Ishikawa (cell line): ENCODE measurements around the gene SLC25A42.

Experiments
- CEBPB ChIP-seq: IDR thresholded peaks from 2 replicates; pipeline ENCODE4 v1.6.1; 2012
- NFIC ChIP-seq: IDR thresholded peaks from 2 replicates; pipeline ENCODE4 v1.6.1; 2012
- RAD21 ChIP-seq: IDR thresholded peaks from 2 replicates; pipeline ENCODE4 v1.6.1; 2012; ENCODE audit warnings: low read depth
- TAF1 ChIP-seq: IDR thresholded peaks from 2 replicates; pipeline ENCODE4 v1.6.1; 2012; ENCODE audit warnings: low read depth, mild to moderate bottlenecking
- YY1 ChIP-seq: IDR thresholded peaks from 2 replicates; pipeline ENCODE4 v1.6.1; 2012; ENCODE audit warnings: low read depth
- TF ChIP-seq, protein P1 (sequence below): IDR thresholded peaks from 2 replicates; pipeline ENCODE4 v1.6.1; 2012; ENCODE audit warnings: low read depth, mild to moderate bottlenecking
- TF ChIP-seq, protein P2 (sequence below): IDR thresholded peaks from 2 replicates; pipeline ENCODE4 v1.6.1; 2012
- TF ChIP-seq, protein P3 (sequence below): IDR thresholded peaks from 2 replicates; pipeline ENCODE4 v1.6.1; 2012

DNA sequence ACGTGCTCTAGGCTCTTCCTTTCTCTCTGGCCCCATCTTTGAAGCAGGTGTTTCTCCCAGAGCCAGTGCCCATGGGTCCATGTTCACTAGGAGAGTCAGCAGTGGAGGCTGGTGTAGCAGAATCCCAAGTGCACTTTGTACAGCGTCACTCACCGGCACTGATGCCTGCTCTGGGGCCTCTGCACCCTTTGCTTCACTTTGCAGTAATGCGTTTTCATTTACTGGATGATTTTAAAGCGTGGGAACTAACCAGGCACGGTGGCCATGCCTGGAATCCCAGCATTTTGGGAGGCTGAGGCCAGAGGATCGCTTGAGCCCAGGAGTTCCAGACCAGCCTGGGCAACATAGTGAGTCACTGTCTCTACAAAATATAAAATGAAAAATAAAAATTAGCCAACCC is 30.7 kb downstream of the SLC25A42 start:
- TF ChIP-seq RAD21, result no peak
- TF ChIP-seq, protein P1, sequence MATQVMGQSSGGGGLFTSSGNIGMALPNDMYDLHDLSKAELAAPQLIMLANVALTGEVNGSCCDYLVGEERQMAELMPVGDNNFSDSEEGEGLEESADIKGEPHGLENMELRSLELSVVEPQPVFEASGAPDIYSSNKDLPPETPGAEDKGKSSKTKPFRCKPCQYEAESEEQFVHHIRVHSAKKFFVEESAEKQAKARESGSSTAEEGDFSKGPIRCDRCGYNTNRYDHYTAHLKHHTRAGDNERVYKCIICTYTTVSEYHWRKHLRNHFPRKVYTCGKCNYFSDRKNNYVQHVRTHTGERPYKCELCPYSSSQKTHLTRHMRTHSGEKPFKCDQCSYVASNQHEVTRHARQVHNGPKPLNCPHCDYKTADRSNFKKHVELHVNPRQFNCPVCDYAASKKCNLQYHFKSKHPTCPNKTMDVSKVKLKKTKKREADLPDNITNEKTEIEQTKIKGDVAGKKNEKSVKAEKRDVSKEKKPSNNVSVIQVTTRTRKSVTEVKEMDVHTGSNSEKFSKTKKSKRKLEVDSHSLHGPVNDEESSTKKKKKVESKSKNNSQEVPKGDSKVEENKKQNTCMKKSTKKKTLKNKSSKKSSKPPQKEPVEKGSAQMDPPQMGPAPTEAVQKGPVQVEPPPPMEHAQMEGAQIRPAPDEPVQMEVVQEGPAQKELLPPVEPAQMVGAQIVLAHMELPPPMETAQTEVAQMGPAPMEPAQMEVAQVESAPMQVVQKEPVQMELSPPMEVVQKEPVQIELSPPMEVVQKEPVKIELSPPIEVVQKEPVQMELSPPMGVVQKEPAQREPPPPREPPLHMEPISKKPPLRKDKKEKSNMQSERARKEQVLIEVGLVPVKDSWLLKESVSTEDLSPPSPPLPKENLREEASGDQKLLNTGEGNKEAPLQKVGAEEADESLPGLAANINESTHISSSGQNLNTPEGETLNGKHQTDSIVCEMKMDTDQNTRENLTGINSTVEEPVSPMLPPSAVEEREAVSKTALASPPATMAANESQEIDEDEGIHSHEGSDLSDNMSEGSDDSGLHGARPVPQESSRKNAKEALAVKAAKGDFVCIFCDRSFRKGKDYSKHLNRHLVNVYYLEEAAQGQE, result no peak
- TF ChIP-seq, protein P2, sequence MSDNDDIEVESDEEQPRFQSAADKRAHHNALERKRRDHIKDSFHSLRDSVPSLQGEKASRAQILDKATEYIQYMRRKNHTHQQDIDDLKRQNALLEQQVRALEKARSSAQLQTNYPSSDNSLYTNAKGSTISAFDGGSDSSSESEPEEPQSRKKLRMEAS, result no peak
- TF ChIP-seq YY1, result no peak
- no peak for TF ChIP-seq NFIC
- no peak for TF ChIP-seq TAF1
- no peak for TF ChIP-seq CEBPB
- TF ChIP-seq, protein P3, sequence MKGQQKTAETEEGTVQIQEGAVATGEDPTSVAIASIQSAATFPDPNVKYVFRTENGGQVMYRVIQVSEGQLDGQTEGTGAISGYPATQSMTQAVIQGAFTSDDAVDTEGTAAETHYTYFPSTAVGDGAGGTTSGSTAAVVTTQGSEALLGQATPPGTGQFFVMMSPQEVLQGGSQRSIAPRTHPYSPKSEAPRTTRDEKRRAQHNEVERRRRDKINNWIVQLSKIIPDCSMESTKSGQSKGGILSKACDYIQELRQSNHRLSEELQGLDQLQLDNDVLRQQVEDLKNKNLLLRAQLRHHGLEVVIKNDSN, result no peak
